ENCODE results near the gene KREMEN1. TPM values are rescaled to one million over a fixed set of nuclear protein-coding genes. Genes with fewer than 3 reads are reported as not detected.

The KREMEN1 gene
- total and polyA plus RNA-seq, 9 of the 15 experiments (the other 6 are each of a cell fraction or from before 2014, with no cell fraction given), result 0.69 to 11.5 (median 4.3) TPM

- TF ChIP-seq MYC (IDR thresholded peaks at IDR 0.05; ENCODE audit: low read depth, low read length), result no peak
- TF ChIP-seq MYC (CRISPR knock-in tag; IDR thresholded peaks at IDR 0.05; ENCODE audit: borderline replicate concordance, low read depth), result no peak
- no peak for TF ChIP-seq FOXA3 (CRISPR knock-in tag; conservative IDR thresholded peaks at IDR 0.05 in 1 of 2, IDR thresholded peaks at IDR 0.05 in 1 of 2)
- TF ChIP-seq NKRF (IDR thresholded peaks at IDR 0.05; ENCODE audit: borderline replicate concordance), result no peak
- TF ChIP-seq MAFF (IDR thresholded peaks at IDR 0.05; ENCODE audit: low read length), result no peak
- no peak for TF ChIP-seq MECOM (CRISPR knock-in tag; IDR thresholded peaks at IDR 0.05)
- no peak for TF ChIP-seq FOS (IDR thresholded peaks at IDR 0.05; ENCODE audit: extremely low read depth, insufficient read length)
- peak; percentile 77 for TF ChIP-seq MEIS2 (IDR thresholded peaks at IDR 0.05; ENCODE audit: partially characterized antibody)
- TF ChIP-seq NCOA2 (IDR thresholded peaks at IDR 0.05; ENCODE audit: partially characterized antibody in 2 of 2), result no peak
- no peak for TF ChIP-seq ZNF174 (CRISPR knock-in tag; IDR thresholded peaks at IDR 0.05)
- TF ChIP-seq, protein P1, sequence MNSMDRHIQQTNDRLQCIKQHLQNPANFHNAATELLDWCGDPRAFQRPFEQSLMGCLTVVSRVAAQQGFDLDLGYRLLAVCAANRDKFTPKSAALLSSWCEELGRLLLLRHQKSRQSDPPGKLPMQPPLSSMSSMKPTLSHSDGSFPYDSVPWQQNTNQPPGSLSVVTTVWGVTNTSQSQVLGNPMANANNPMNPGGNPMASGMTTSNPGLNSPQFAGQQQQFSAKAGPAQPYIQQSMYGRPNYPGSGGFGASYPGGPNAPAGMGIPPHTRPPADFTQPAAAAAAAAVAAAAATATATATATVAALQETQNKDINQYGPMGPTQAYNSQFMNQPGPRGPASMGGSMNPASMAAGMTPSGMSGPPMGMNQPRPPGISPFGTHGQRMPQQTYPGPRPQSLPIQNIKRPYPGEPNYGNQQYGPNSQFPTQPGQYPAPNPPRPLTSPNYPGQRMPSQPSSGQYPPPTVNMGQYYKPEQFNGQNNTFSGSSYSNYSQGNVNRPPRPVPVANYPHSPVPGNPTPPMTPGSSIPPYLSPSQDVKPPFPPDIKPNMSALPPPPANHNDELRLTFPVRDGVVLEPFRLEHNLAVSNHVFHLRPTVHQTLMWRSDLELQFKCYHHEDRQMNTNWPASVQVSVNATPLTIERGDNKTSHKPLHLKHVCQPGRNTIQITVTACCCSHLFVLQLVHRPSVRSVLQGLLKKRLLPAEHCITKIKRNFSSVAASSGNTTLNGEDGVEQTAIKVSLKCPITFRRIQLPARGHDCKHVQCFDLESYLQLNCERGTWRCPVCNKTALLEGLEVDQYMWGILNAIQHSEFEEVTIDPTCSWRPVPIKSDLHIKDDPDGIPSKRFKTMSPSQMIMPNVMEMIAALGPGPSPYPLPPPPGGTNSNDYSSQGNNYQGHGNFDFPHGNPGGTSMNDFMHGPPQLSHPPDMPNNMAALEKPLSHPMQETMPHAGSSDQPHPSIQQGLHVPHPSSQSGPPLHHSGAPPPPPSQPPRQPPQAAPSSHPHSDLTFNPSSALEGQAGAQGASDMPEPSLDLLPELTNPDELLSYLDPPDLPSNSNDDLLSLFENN (IDR thresholded peaks at IDR 0.05; ENCODE audit: low read depth in 2 of 2, low read length in 2 of 2), result no peak
- TF ChIP-seq U2AF1 (optimal IDR thresholded peaks at IDR 0.05; ENCODE audit: low read depth, low read length), result no peak
- TF ChIP-seq ZNF75A (CRISPR knock-in tag; IDR thresholded peaks at IDR 0.05), result no peak
- TF ChIP-seq BRF1 (IDR thresholded peaks at IDR 0.05; ENCODE audit: borderline replicate concordance, extremely low read depth, insufficient read length), result no peak
- peak; percentile 40; the same call in 1 of the 2 replicates for TF ChIP-seq SMARCA4 (IDR thresholded peaks at IDR 0.05)
- 0 out of 2 replicates have a peak, but pooled peaks have one; percentile 34 for TF ChIP-seq FOXJ2 (tag; IDR thresholded peaks at IDR 0.05)
- peak; percentile 20; the same call in 1 of the 2 replicates for TF ChIP-seq ESRRA (IDR thresholded peaks at IDR 0.05; ENCODE audit: borderline replicate concordance, low read depth)
- TF ChIP-seq KDM5B (IDR thresholded peaks at IDR 0.05; ENCODE audit: insufficient replicate concordance, low read depth, low read length), result no peak
- no peak for TF ChIP-seq POU5F1 (IDR thresholded peaks at IDR 0.05; ENCODE audit: borderline replicate concordance, low read depth, low read length, partially characterized antibody)
- no peak for TF ChIP-seq KAT8 (IDR thresholded peaks at IDR 0.05; ENCODE audit: low read depth)
- TF ChIP-seq ZNF239 (CRISPR knock-in tag; IDR thresholded peaks at IDR 0.05), result no peak
- TF ChIP-seq BRD9 (IDR thresholded peaks at IDR 0.05; ENCODE audit: low read depth, partially characterized antibody), result no peak
- no peak for TF ChIP-seq KDM4B (IDR thresholded peaks at IDR 0.05; ENCODE audit: borderline replicate concordance in 2 of 2, low read depth in 1 of 2)
- TF ChIP-seq ZNF431 (CRISPR knock-in tag; IDR thresholded peaks at IDR 0.05), result no peak
- TF ChIP-seq THAP7 (CRISPR knock-in tag; IDR thresholded peaks at IDR 0.05), result no peak
Measured at GRCh38 chr22:29197096-29197495, 124.3 kb downstream of the KREMEN1 start (continued).
